ENCODE data around the gene CERK.

Gene CERK

GRCh38 chr22:46697811-46698515 lies 40.1 kb downstream of the CERK start:
- DNase-seq: no peak

GRCh38 chr22:46696614-46697013 lies 41.4 kb downstream of the CERK start:
- no peak for DNase-seq

GRCh38 chr22:46696229-46696518 lies 41.9 kb downstream of the CERK start:
- DNase-seq: no peak

- no peak for DNase-seq
Measured at GRCh38 chr22:46695346-46696228, 42.5 kb downstream of the CERK start.

GRCh38 chr22:46694416-46695170 lies 43.5 kb downstream of the CERK start:
- DNase-seq: no peak

GRCh38 chr22:46693634-46694415 lies 44.2 kb downstream of the CERK start:
- no peak for DNase-seq

- DNase-seq: no peak
Measured at GRCh38 chr22:46691571-46691970, 46.5 kb downstream of the CERK start.

- DNase-seq: no peak
Measured at GRCh38 chr22:46690146-46690545, 47.9 kb downstream of the CERK start.

- no peak for DNase-seq
Measured at GRCh38 chr22:46688949-46689348, 49.1 kb downstream of the CERK start.

GRCh38 chr22:46687460-46687859 lies 50.6 kb downstream of the CERK start:
- no peak for DNase-seq

GRCh38 chr22:46687048-46687444 lies 51.0 kb downstream of the CERK start:
- DNase-seq: no peak

GRCh38 chr22:46686221-46687047 lies 51.6 kb downstream of the CERK start:
- DNase-seq: no peak

GRCh38 chr22:46684706-46685105 lies 53.3 kb downstream of the CERK start:
- no peak for DNase-seq

- DNase-seq: no peak
Measured at GRCh38 chr22:46682011-46682731, 55.9 kb downstream of the CERK start.

GRCh38 chr22:46681010-46681409 lies 57.0 kb downstream of the CERK start:
- no peak for DNase-seq

- no peak for DNase-seq
Measured at GRCh38 chr22:46679706-46680269, 58.3 kb downstream of the CERK start.

- DNase-seq: no peak
Measured at GRCh38 chr22:46678785-46679700, 59.0 kb downstream of the CERK start.

GRCh38 chr22:46678003-46678657 lies 59.9 kb downstream of the CERK start:
- DNase-seq: no peak

GRCh38 chr22:46677323-46678002 lies 60.6 kb downstream of the CERK start:
- no peak for DNase-seq

Data from SW 1271 (cell line).